ENCODE results near the gene ELF1. TPM values are rescaled to one million over a fixed set of nuclear protein-coding genes. Genes with fewer than 3 reads are reported as not detected.

Gene ELF1
- total and polyA plus RNA-seq, 2 of the 8 experiments (the other 6 are each of a cell fraction or from before 2014, with no cell fraction given): 5.6 to 18.2 TPM

DNA sequence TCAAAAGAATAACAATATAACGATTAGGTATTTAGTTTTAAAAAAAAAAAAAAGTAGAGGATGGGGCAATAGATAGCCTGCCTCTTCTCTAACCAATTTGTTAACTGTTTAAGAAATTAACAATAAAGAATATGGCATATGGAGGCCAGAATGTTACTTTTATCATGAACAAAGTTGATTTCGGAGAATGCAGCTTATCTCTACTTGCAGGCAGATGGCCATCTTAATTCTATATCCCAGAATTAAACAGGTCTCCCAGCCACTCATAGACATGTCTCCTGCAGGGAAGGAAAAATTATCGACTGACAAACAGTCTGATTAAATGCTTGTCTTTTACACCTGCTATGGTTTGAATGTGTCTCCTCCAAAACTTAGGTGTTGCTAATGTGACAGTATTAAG, 133.1 kb downstream of the ELF1 start:
- Histone ChIP-seq H3K27ac (ENCODE audit: low read depth, low read length) (no peak overlapping the region), H3K4me1 (replicated peaks in 1 of 4; ENCODE audit: control insufficient read depth in 3 of 4, insufficient read depth in 4 of 4, low read length in 3 of 4) (no peaks in the 10 kb centered on the region), H3K23me2 (ENCODE audit: low read depth, low read length) (no peaks in the 10 kb centered on the region), H4K91ac (replicated peaks; ENCODE audit: insufficient read length, low read length) (no peak overlapping the region), H2BK12ac (ENCODE audit: low read depth, low read length) (no peak overlapping the region), H3K4ac (replicated peaks; ENCODE audit: insufficient read length, low read depth, low read length) (no peak overlapping the region), H4K20me1 (replicated peaks in 1 of 2; ENCODE audit: control insufficient read depth in 1 of 2, insufficient read depth in 2 of 2, low read length in 2 of 2) (no peaks in the 10 kb centered on the region), H4K8ac (ENCODE audit: extremely low read depth, insufficient read depth, low read length) (no peak overlapping the region), H2AFZ (ENCODE audit: low read length) (no peak overlapping the region), H3K4me2 (ENCODE audit: insufficient read depth in 1 of 2, low read depth in 2 of 2, low read length in 2 of 2) (no peak overlapping the region), H3K79me1 (ENCODE audit: low read depth, low read length) (no peaks in the 10 kb centered on the region), H4K5ac (ENCODE audit: insufficient read length, low read depth, low read length) (no peak overlapping the region), H2BK15ac (ENCODE audit: low read length) (no peak overlapping the region), H3K36me3 (ENCODE audit: control insufficient read depth in 2 of 4, insufficient read depth in 4 of 4, low read length in 3 of 4) (no peaks in the 10 kb centered on the region; a peak in 1 of 8 replicates), H2BK120ac (replicated peaks; ENCODE audit: low read depth, low read length) (no peak overlapping the region), H2AK5ac (ENCODE audit: low read depth, low read length) (no peak overlapping the region), H3K9ac (replicated peaks in 1 of 4; ENCODE audit: extremely low read depth in 1 of 4, low read depth in 3 of 4, low read length in 3 of 4) (no peak overlapping the region), H3K18ac (ENCODE audit: extremely low read depth, low read length) (no peak overlapping the region), H3K56ac (replicated peaks; ENCODE audit: insufficient read length, low read depth, low read length) (no peak overlapping the region), H3K79me2 (ENCODE audit: control insufficient read depth in 1 of 2, insufficient read depth in 2 of 2, low read length in 2 of 2) (no peaks in the 10 kb centered on the region), H3K4me3 (ENCODE audit: extremely low read depth in 1 of 4, insufficient read depth in 2 of 4, low read depth in 3 of 4, low read length in 4 of 4) (no peak overlapping the region), H2BK5ac (ENCODE audit: low read depth, low read length) (no peak overlapping the region), H3K23ac (ENCODE audit: insufficient read length) (no peak overlapping the region), H3K9me3 (ENCODE audit: insufficient read depth in 2 of 2, low read depth in 1 of 2, low read length in 1 of 2) (no peaks in the 10 kb centered on the region), H2BK20ac (ENCODE audit: low read length) (no peak overlapping the region), H3K27me3 (replicated peaks in 1 of 4; ENCODE audit: control insufficient read depth in 3 of 4, extremely low read depth in 1 of 4, insufficient read depth in 3 of 4, low read length in 3 of 4) (no peaks in the 10 kb centered on the region), H3K14ac (ENCODE audit: insufficient read length) (no peak overlapping the region)
- ChIA-PET CTCF (ENCODE audit: partially characterized antibody) (no interaction called here), POLR2A (ENCODE audit: partially characterized antibody) (interaction anchor here (1.1 kb wide), 1 partner anchor 172 kb away, joined by 3 read pairs; no protein-coding TSS in a partner anchor)
- FAIRE-seq (no peak), DNase-seq (ENCODE audit: low read depth in 1 of 2, low spot score in 2 of 2) (no peak)
- 72% methylated on average over 3 of the region's 3 CpGs; no CpG with 5 or more reads in 1 of the 2 experiments for WGBS, 2 experiments (ENCODE audit: extremely low coverage in 1 of 2, insufficient coverage in 1 of 2, insufficient read length in 1 of 2, insufficient replicate concordance in 2 of 2, low coverage in 1 of 2, low lambda C conversion rate in 2 of 2, missing lambda C conversion rate in 1 of 2)
- TF ChIP-seq SIRT6 (IDR thresholded peaks at IDR 0.05; ENCODE audit: low read length) (no peak), TEAD4 (IDR thresholded peaks at IDR 0.05; ENCODE audit: low read depth, low read length) (no peak), TCF12 (IDR thresholded peaks at IDR 0.05; ENCODE audit: low read depth, low read length) (no peak), SIN3A (conservative IDR thresholded peaks at IDR 0.05 in 1 of 2, IDR thresholded peaks at IDR 0.05 in 1 of 2; ENCODE audit: low read depth in 1 of 2, low read length in 2 of 2) (no peak), RNF2 (IDR thresholded peaks at IDR 0.05; ENCODE audit: borderline replicate concordance, low read depth, low read length, missing control alignments, poor library complexity, severe bottlenecking) (no peak), CTBP2 (IDR thresholded peaks at IDR 0.05; ENCODE audit: borderline replicate concordance, insufficient read depth, insufficient read length, low read length) (no peak), NANOG (IDR thresholded peaks at IDR 0.05; ENCODE audit: insufficient read depth, low read depth, low read length, poor library complexity, severe bottlenecking) (no peak), RAD21 (IDR thresholded peaks at IDR 0.05 in 1 of 2, conservative IDR thresholded peaks at IDR 0.05 in 1 of 2; ENCODE audit: low read depth in 2 of 2, low read length in 2 of 2) (no peak), POU5F1 (IDR thresholded peaks at IDR 0.05; ENCODE audit: low read depth, low read length) (no peak), SP4 (IDR thresholded peaks at IDR 0.05; ENCODE audit: low read length) (no peak)
- TF ChIP-seq, protein P1, sequence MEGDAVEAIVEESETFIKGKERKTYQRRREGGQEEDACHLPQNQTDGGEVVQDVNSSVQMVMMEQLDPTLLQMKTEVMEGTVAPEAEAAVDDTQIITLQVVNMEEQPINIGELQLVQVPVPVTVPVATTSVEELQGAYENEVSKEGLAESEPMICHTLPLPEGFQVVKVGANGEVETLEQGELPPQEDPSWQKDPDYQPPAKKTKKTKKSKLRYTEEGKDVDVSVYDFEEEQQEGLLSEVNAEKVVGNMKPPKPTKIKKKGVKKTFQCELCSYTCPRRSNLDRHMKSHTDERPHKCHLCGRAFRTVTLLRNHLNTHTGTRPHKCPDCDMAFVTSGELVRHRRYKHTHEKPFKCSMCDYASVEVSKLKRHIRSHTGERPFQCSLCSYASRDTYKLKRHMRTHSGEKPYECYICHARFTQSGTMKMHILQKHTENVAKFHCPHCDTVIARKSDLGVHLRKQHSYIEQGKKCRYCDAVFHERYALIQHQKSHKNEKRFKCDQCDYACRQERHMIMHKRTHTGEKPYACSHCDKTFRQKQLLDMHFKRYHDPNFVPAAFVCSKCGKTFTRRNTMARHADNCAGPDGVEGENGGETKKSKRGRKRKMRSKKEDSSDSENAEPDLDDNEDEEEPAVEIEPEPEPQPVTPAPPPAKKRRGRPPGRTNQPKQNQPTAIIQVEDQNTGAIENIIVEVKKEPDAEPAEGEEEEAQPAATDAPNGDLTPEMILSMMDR (IDR thresholded peaks at IDR 0.05; ENCODE audit: control extremely low read depth in 1 of 3, insufficient read depth in 1 of 3, low read depth in 1 of 3, low read length in 3 of 3): no peak
